HG03097 (cell line): ENCODE results near the gene GALNT17.
"Not testable (repeated sequence)": the region's sequence is repeated elsewhere in the genome, so short reads cannot be mapped to it uniquely, and the experiment has no call there.

ENCODE experiments used
- ATAC-seq: cut with Tn5 transposase; IDR thresholded peaks from one replicate; pipeline ENCODE4 v1.9.1; 2021; ENCODE audit not compliant: unreplicated experiment, low FRiP score

Gene GALNT17

DNA sequence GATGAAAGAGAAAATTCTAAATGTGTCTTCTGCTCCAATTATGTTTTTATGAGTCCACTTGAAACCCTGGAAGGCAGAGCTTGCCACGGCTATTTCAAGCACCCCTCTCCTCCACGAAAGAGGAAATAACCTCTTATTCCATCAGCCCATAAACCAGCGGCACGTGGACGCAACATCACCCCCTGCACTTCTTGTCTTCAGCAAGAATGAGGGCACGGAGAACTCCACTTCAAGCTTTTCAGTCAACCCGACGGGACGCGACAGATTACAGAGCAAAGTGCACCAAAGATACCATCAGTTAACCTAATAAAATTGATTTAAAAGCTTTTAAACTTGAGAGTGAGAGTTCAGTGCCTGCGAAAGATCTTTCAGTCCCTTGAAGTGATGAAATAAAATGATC lies 406.3 kb downstream of the GALNT17 start:
- ATAC-seq = no peak

DNA sequence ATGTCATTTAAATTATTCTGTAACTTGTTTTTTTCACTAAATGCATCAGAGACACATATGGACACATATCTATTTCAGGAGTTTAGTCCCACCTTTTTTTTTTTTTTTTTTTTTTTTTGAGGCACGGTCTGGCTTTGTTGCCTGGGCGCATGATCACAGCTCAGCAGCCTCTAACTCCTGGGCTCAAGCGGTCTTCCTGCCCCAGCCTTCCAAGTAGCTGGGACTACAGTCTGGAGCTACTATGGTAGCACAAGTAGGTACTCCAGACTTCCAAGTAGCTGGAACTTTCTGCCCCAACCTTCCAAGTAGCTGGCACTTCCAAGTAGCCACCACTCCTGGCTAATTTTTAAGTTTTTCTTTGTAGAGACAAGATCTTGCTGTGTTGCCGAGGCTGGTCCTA lies 407.7 kb downstream of the GALNT17 start:
- no peak for ATAC-seq

DNA sequence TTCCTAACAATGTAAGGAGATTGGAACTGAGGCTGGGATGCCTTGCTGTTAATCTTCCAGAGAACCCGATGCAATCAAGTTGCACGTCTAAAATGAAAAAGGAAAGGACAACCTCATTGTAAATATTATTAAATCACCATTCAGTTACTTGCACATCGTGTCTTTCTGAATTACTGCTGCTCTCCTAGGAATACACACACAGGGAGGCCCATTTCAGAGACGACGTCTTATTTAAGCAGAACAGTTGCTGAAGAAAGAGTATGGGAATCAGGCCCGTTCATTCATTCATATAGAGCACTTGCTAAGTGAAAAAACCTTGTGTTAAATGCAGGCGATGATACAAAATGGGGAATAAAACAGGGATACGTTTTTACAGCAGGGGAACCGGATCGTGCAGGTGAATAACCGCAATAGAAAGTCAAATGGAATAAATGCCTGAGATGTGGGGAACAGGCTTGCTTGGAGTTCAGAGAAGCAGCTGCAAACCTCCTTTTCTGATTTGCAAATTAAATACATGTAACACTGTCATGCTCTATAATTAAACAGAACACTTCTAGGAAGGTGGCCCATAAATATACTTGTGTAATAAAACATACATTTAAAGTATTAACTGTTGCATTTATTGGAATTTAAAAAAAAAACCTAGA lies 409.9 kb downstream of the GALNT17 start:
- ATAC-seq = no peak

DNA sequence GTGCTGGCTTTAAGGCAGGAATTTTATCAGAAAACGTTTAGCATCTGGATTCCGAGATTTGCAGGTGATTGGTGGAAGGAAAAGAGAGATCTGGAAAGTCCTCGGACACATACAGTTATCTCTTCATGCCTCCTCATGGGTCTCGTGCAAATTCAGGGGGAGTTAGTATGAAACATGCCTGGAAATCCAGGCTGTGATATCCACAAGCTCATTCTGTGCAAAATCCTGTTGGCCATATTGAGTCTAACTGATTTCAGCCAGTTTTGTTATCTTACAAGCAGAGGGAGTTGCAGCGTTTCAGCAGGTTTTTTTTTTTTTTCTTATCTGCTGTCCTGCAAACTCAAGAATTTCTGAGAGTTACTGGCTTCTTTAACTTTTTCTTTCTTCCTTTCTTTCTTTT lies 411.5 kb downstream of the GALNT17 start:
- ATAC-seq = no peak

DNA sequence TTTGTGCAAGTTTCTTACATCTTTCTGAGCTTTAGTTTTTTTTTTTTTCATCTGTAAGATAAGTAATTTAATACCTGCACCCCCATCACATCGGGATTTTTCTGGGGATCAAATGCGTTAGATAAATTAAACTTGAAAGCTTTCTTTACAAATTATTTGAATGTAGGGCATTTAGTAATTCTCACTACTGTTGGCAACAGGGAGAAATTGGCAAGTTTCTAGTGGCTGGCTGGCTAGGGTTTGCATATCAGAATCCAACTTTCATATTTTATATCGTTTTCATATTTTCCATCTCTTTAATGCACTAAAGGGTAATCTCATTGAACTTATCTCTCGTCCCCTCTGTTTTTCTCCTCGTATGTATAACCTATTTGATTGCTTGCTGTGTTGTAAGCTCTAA lies 412.9 kb downstream of the GALNT17 start:
- no peak for ATAC-seq

DNA sequence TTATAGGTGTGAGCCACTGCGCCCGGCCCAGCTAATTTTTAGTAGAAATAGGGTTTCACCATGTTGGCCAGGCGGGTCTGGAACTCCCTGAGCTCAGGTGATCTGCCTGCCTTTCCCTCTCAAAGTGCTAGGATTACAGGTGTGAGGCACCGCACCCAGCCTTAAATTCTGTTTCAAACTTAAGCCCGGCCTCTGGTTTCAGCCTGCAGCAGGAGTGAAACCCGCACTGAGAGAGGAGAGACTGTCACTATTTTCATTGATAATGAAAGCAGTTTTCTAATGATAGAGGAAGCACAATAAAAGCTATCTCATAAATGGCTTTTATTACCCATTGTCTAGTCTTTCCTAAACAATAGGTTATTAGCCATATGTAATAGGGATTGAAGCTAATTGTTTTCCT lies 415.5 kb downstream of the GALNT17 start:
- ATAC-seq = no peak

DNA sequence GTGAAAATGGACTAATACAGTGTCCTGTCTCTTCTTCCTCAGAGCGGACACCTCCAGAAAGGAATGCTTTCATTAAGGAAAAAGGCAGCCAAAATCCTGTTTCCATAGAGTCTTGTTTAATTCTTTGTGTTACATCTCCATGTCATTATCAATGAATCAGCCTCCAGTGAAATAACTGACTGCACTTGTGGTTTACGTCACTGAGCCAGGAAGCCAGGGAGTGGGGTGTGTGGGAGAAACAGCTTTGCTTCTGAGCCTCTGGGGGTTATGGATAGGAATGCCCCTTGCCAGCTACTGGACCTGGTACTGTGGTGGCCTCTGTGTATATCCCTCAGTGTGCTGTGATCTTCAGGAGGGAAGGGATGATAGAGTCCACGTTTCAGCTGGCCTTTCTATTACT lies 416.8 kb downstream of the GALNT17 start:
- ATAC-seq = no peak

DNA sequence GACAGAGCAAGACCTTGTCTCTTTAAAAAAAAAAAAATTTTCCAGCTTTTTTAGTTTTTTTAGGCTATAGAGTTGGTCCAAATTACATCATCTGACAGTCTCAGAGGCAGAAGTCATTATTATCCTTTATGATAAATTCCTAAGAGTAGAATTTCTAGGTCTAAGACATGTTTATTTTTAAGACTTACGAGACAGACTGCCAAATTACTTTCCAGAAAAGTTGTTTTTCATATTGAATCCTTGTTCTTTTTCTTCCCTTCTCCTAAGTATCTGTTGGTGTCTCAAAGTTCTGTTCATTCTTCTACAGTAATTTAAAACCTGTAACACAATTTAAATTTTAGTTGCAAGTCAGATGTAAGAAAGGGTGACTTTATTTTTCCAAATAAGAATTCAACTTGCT lies 421.4 kb downstream of the GALNT17 start:
- no peak for ATAC-seq

DNA sequence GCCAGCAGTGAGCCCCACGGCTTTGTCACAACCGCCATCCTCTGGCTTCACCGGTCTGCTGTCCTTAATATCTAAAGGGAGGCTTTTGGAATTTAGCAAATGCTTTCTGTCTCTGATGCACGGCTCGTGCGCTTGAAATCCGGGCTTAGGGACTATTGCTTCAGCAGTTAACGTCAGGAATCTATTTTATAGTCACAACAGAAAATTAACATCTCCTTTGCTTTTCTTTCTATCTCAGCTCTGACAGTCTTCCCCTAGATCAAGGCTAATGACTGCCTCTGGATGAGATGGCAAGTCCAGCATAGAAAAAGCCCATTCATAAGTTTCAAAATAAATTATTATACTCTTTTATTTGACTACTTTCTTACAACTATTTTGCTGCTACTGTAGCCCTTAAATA lies 423.8 kb downstream of the GALNT17 start:
- ATAC-seq = no peak

DNA sequence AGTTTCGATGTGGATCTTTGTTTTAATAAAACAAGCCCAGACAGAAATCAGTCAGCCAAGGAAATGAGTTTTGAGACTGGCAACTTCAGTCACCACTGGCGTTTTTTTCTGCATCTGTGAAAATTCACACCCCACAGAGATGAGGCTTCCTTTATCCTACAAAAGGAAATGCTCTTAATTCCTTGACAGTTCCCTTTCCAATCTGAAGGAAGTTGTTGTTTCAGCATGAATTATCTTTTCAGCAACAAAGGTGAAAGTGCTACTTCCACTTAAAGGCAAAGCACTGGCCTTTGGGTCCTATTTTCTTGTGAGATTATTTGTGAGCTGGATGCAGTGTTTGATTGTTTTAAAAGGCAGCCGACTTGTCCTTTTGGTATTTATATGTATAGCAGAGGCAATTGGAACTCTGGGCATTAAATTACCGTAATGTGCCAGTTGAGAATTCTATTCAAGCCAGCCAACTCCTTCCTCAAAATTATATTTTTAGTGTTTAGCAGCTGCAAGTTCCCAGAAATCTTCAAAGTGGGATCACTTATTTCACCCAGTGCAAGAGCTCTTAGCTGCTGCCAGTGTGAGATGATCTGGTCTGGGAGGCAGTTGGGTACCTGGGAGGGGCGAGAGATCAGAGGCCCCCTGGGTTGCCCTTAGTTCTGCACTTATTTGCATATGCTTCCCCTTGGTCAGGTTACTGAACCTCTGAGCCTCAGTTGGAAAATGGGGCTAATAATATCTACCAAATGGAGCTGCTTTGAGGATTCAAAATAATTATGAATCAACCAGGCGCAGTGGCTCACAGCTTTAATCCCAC lies 427.1 kb downstream of the GALNT17 start:
- ATAC-seq = no peak

DNA sequence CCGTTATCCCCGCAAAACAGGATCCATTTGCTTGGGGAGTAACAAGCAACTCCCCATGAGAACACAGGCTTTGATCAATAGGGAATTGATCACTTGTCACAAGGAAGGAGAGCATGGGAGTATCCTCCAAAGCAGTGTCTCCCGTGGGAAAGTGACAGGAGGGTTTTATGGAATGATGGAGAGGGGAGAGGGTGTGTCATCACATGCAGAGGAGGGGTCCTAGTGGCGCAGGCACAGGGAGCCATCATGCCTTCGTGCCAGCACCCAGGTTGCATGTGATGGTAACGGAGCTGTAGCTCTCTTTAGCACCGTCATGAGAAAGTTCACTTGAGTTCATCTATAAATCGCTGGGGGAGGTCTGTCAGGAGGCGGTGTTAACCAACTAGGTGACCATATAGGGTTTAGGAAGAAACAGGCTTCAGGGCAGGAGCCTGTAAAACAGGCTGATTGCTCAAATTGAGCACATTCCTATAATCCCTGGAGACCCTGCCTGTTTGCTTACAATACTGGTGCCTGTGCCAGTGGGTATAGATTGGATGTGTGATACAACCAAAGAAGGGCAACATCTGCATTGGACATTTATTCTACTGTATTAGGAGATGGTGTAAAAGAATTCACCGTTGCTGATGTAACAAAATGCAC lies 428.5 kb downstream of the GALNT17 start:
- ATAC-seq = no peak

DNA sequence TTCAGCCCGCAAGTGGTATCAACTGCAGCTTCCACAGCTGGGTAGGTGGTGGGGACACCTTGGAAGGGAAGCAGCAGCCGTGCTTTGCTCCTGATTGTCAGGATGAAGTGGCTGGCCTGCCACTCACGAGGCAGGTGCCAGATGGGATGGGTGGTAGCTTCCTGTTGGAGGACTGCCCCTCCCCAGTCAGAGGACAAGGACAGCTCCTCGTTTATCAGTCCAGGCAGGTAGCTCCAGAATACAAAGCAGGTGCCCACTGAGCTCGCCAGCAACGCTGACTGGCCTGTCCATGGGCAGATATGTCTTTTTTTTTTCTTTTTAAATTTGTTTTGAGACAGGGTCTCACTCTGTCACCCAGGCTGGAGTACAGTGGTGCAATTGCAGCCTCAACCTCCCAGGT lies 431.3 kb downstream of the GALNT17 start:
- no peak for ATAC-seq

DNA sequence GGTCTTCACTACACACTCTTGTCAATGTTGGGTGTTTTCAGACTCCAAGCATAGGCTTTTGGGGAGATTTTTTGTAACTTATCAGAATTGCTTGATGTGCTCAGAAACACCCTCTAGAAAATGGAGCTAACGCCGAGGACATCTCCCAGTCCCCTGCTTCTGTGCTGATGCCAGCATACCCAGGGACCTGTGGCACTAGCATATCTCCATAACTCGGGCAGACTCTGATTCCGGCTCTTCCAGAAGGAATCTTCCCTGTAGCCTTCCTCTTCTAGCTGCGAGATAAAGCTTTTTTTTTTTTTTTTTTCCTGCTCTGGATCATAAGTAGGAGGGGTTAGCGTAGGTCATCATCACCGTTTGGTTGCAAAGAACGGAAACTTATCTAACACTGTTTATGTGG lies 434.4 kb downstream of the GALNT17 start:
- no peak for ATAC-seq

DNA sequence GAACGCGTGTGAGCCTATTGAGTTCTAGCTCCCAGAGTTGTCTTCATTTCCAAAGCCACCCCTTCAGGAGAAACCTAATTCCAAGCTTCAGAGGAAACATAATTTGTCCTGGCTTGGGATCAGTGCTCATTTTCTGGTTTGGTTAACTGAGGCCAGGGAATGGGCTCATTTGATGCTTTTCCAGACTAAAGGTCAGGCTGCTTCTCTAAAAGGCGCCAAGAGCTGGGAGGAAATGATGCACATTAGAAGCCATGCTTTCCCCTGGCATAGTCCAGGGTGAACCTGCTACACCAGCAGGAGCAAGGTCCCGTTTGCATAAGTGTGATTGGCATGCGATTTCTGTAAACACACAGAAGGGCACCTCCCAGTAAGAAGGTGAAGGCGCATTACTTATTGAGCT lies 435.0 kb downstream of the GALNT17 start:
- no peak for ATAC-seq

DNA sequence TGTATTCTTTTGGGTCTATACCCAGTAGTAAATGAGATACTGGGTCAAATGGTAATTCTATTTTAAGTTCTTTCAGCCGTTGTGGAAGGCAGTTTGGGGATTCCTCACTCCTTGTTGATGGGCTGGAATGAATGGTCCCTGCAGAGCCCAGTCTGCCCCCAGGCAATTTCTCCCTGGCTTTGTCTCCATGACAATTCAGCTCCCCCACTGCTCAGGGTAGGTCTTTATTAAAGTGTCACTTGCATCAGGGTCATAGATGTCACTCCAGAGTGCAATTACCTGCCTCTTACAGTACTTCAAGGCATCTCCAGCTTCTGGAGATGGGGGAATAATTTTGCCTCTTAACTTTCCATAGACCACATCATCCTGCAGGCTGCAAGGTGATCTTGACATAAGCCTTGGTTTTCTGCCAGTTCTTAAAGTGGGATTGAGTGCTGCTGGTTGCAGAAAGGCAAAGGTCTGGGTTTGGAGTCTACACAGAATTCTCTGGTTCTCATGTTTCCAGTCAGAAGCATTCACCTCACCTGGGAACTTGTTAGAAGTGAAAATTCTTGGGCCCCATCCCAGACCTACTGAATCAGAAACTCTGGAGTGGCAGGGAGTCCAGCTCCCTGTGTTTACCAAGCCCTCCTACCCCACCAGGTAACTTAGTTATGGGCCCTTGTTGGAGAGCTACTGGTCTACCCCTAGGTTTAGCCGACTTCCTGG lies 442.4 kb downstream of the GALNT17 start:
- no peak for ATAC-seq

DNA sequence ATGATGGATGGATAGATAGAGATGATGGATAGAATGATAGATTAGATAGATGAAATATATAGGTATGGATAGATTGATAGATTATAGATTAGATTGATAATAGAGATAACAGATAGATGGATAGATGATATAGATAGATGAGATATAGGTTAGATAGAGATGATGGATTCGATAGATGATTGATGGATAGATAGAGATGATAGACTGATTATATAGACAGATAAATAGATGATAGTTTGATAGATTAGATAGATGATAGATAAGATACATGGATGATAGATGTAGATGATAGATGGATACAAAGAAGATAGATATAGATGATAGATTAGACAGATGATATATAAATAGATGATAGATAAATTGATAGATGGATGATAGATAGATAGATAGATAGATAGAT lies 448.1 kb downstream of the GALNT17 start:
- no peak for ATAC-seq

DNA sequence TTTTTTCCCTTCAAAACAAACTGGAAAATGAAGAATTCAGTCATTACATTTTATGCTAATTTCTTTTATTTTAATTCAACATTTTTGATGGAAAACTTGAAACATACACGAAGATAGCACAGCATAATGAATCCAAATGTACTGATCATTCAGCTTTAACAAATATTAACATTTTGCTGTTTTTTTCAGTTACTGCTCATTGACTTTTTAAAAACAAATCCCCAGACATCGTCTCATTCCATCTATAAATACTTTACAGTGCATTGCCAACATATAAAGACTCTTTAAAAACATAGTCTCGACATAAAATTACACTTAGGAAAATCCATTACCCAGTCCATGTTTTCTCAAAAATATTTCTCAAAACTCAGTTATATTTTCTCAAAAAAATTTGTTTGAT lies 452.3 kb downstream of the GALNT17 start:
- no peak for ATAC-seq

DNA sequence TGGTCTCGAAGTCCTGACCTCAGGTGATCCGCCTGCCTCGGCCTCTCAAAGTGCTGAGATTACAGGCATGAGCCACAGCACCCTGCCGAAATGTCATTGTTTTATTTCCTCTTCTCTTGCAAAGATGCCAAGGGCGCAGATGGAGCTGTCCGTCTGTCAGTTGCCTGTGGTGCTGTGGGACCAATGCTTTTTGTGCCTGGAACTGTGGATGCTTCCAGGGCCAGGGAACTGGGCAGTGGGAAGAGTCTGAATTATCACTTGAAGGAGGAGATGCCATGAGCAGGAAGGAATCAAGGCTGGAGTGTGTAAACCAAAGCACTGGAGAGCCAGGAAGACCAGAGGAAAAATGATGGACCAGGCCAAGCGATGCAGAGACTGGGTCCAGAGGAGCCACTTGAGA lies 459.9 kb downstream of the GALNT17 start:
- no peak for ATAC-seq

DNA sequence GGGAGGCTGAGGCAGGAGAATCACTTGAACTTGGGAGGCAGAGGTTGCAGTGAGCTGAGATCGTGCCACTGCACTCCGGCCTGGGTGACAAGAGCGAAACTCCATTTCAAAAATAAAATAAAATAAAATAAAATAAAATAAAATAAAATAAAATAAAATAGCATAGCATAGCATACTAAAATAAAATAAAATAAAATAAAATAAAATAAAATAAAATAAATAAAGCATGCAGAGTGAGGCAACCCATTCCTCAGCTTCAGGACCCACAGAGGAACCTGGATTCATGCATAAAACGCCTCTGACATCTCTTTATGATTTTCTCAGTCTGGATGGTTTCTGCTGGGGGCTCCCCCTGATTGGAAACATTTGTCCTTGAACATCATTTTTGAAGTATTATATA lies 460.4 kb downstream of the GALNT17 start:
- ATAC-seq = not testable (repeated sequence)

DNA sequence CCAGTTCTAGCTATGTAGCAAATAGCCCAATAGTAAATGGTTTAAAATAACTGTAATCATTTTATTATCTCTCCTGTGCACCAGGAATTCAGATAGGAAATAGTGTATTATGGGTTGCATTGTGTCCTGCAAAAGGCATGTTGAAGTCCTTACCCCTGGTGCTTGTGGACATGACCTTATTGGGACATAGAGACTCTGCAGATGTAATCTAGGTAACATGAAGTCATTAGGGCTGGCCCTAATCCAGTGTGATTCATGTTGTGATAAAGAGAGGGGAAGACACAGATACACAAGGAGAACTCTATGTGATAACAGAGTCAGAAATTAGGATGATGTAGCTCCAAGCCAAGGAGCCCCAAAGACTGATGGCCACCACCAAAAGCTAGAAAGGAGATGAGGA lies 462.8 kb downstream of the GALNT17 start:
- ATAC-seq = no peak

DNA sequence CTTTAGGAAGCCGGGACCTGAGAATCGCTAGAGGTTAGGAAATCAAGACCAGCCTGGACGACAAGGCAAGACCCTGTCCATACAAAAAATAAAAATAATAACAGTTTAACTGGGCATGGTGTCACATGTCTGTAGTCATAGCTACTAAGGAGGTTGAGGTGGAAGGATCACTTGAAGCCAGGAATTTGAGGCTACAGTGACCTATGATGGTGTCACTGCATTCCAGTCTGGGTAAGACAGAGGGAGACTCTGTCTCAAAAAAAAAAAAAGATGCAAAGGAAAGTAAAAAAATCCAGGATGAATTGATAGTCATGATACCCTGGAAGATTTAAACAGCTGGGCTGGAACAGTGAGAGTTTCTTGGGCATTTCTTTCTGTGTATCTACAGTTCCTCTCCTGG lies 463.2 kb downstream of the GALNT17 start:
- ATAC-seq = no peak
